ENCODE data around the gene BOD1.
A peak's percentile ranks its signal among the peaks of the same experiment; 100 is the strongest.

Gene BOD1

DNA sequence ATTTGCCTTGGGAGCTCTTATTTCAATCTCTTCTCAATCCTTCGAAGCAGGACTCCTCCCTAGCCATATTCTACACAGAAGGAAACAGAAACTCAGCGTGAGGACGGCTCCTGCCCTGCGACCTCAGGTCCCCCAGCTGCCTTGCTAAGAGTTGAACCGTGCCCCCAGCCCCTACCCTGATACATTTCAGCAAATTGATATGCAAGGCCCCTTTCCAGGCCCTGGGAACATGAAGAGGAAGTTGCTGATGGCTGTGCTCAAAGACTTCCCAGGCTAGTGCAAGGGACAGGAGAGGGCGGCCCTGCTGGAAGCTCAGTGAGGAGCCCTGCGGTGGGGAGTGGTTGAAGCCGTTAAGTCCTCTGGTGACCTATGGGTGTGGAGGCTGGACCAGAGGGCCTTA lies 41.5 kb downstream of the BOD1 start:
- Histone ChIP-seq H2AFZ (ENCODE audit: insufficient read depth, low read length, poor library complexity) (no peak overlapping the region), H2BK120ac (ENCODE audit: insufficient read depth, low read length, poor library complexity) (no peak overlapping the region), H3K79me1 (ENCODE audit: low read length) (no peaks in the 10 kb centered on the region), H3K27ac (ENCODE audit: low read depth, low read length) (no peak overlapping the region), H3K4ac (ENCODE audit: low read depth, low read length) (no peak overlapping the region), H3K9me3 (ENCODE audit: insufficient read depth, low read depth, low read length) (peaks cover 7% of the 10 kb centered on the region), H2AK5ac (ENCODE audit: low read length) (no peak overlapping the region), H3K14ac (ENCODE audit: low read length) (no peak overlapping the region), H2BK12ac (ENCODE audit: low read length) (no peak overlapping the region), H3K4me2 (ENCODE audit: low read length) (no peak overlapping the region), H4K91ac (ENCODE audit: low read depth, low read length) (no peak overlapping the region), H3K18ac (ENCODE audit: low read length) (no peak overlapping the region), H3K79me2 (ENCODE audit: control insufficient read depth, insufficient read depth, low read length, poor library complexity) (no peaks in the 10 kb centered on the region), H3K4me1 (ENCODE audit: control insufficient read depth in 1 of 2, insufficient read depth in 2 of 2, low read length in 2 of 2) (no peaks in the 10 kb centered on the region), H3K9ac (ENCODE audit: low read length) (no peak overlapping the region), H3K27me3 (ENCODE audit: insufficient read depth, low read length) (no peaks in the 10 kb centered on the region), H3K36me3 (ENCODE audit: control insufficient read depth in 1 of 2, insufficient read depth in 2 of 2, low read length in 2 of 2) (no peaks in the 10 kb centered on the region), H3K4me3 (ENCODE audit: low read depth, low read length) (no peak overlapping the region), H2BK5ac (ENCODE audit: low read depth, low read length, poor library complexity) (no peak overlapping the region), H3K23ac (ENCODE audit: low read length) (no peak overlapping the region), H4K12ac (ENCODE audit: low read depth, low read length) (no peak overlapping the region), H4K8ac (ENCODE audit: low read depth, low read length) (no peak overlapping the region)
- DNase-seq: no peak
- WGBS (ENCODE audit: extremely low coverage, insufficient coverage, insufficient read length): no CpG with 5 or more reads among the region's 8 CpGs

DNA sequence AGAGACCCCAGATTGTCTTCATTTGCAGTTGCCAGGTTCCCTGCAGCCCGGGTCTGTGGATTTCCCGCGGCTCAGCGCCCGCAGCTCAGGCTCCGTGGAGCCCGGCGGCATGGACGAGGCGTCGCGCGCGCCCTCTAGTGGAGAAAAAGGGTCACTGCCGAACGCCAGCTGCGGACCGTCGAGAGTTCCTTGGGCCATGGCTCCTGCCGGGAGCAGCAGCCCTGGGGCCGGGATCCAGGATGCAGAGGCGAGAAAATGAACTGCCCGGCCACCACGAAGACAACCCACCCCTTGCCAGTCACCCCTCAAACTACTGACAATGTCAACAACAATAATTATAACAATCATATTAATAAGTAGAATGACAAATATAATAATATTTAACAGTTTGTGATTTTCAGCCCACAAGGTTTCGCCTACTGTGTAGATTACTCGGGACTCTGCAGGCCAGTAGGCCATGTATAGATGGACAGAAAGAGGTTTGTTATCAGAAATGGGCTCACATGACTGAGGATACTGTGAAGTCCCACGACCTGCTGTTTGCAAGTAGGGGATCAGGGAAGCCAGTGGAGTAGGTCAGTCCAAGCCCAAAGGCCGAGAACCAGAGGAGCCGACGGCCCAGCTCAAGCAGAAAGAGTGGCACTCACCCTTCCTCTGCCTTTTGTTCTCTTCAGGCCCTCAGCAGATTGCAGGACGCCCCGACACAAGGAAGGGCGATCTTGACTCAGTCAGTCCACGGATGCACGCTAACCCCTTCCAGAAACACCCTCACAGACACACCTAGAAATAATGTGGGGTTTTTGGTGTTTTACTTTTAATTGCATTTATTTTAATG lies 43.1 kb downstream of the BOD1 start:
- Histone ChIP-seq H3K79me2 (ENCODE audit: control insufficient read depth, insufficient read depth, low read length, poor library complexity) (no peaks in the 10 kb centered on the region), H2AFZ (ENCODE audit: insufficient read depth, low read length, poor library complexity) (no peak overlapping the region), H3K79me1 (ENCODE audit: low read length) (no peaks in the 10 kb centered on the region), H3K27me3 (ENCODE audit: insufficient read depth, low read length) (no peaks in the 10 kb centered on the region), H2BK12ac (ENCODE audit: low read length) (no peak overlapping the region), H3K36me3 (ENCODE audit: control insufficient read depth in 1 of 2, insufficient read depth in 2 of 2, low read length in 2 of 2) (no peaks in the 10 kb centered on the region), H2BK120ac (ENCODE audit: insufficient read depth, low read length, poor library complexity) (no peak overlapping the region), H4K8ac (ENCODE audit: low read depth, low read length) (no peak overlapping the region), H2BK5ac (ENCODE audit: low read depth, low read length, poor library complexity) (no peak overlapping the region), H4K91ac (ENCODE audit: low read depth, low read length) (no peak overlapping the region), H3K4me2 (ENCODE audit: low read length) (peak overlapping the region; percentile 42), H3K4me1 (ENCODE audit: control insufficient read depth in 1 of 2, insufficient read depth in 2 of 2, low read length in 2 of 2) (no peaks in the 10 kb centered on the region), H3K27ac (ENCODE audit: low read depth, low read length) (no peak overlapping the region), H3K18ac (ENCODE audit: low read length) (no peak overlapping the region), H3K4ac (ENCODE audit: low read depth, low read length) (no peak overlapping the region), H3K9me3 (ENCODE audit: insufficient read depth, low read depth, low read length) (peaks cover 2% of the 10 kb centered on the region), H3K4me3 (ENCODE audit: low read depth, low read length) (no peak overlapping the region), H4K12ac (ENCODE audit: low read depth, low read length) (no peak overlapping the region), H3K14ac (ENCODE audit: low read length) (no peak overlapping the region), H3K9ac (ENCODE audit: low read length) (peak overlapping the region; percentile 2), H2AK5ac (ENCODE audit: low read length) (no peak overlapping the region), H3K23ac (ENCODE audit: low read length) (no peak overlapping the region)
- WGBS (ENCODE audit: extremely low coverage, insufficient coverage, insufficient read length): no CpG with 5 or more reads among the region's 35 CpGs
- DNase-seq: peak; percentile 56 to 80

DNA sequence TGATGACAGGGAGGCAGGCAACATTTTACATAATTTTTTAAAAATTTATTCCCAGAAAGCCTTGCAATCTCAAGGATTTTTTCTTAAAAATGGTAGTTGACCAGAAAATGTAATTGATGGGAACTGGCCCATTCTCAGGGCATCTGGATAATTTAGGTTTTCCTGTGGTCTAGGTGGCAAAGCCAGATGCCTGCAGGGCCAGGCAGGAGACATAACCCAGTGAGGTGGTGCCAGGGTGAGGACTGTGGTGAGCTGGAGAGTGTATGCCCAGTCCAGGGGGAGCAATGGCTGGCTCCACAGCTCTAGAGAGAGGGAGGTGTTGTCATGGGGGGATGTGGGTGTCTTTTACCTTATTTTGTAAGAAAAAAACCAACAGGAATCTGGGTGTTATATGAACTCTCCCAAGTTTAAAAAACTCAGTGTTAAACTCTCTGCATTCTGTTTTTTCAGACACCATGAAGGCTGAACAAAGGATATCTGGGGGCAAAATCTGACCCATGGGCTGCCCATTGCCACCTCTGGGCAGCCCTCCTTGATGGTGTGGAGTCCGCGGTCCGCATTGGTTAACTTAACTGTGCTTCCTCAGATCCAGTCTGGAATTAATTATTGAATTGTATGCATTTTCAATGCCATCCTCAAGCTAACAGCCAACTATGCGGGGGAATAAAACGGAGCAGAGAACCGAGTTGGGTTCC lies 43.9 kb downstream of the BOD1 start:
- no peak overlapping the region for H3K4me3 ChIP-seq (ENCODE audit: low read depth, low read length)
- no CpG with 5 or more reads among the region's 6 CpGs for WGBS (ENCODE audit: extremely low coverage, insufficient coverage, insufficient read length)
- H3K9me3 ChIP-seq (ENCODE audit: insufficient read depth, low read depth, low read length): no peaks in the 10 kb centered on the region
- no peak for DNase-seq
- H4K8ac ChIP-seq (ENCODE audit: low read depth, low read length): no peak overlapping the region
- H3K36me3 ChIP-seq (ENCODE audit: control insufficient read depth in 1 of 2, insufficient read depth in 2 of 2, low read length in 2 of 2): no peaks in the 10 kb centered on the region
- H3K4me1 ChIP-seq (ENCODE audit: control insufficient read depth in 1 of 2, insufficient read depth in 2 of 2, low read length in 2 of 2): no peaks in the 10 kb centered on the region
- H3K27ac ChIP-seq (ENCODE audit: low read depth, low read length): no peak overlapping the region
- H2AK5ac ChIP-seq (ENCODE audit: low read length): no peak overlapping the region
- no peak overlapping the region for H2BK5ac ChIP-seq (ENCODE audit: low read depth, low read length, poor library complexity)
- H3K9ac ChIP-seq (ENCODE audit: low read length): peak overlapping the region; percentile 2
- H3K14ac ChIP-seq (ENCODE audit: low read length): no peak overlapping the region
- peak overlapping the region; percentile 42 for H3K4me2 ChIP-seq (ENCODE audit: low read length)
- no peak overlapping the region for H2AFZ ChIP-seq (ENCODE audit: insufficient read depth, low read length, poor library complexity)
- no peak overlapping the region for H4K91ac ChIP-seq (ENCODE audit: low read depth, low read length)
- no peaks in the 10 kb centered on the region for H3K27me3 ChIP-seq (ENCODE audit: insufficient read depth, low read length)
- no peak overlapping the region for H4K12ac ChIP-seq (ENCODE audit: low read depth, low read length)
- no peak overlapping the region for H3K4ac ChIP-seq (ENCODE audit: low read depth, low read length)
- no peak overlapping the region for H2BK120ac ChIP-seq (ENCODE audit: insufficient read depth, low read length, poor library complexity)
- H2BK12ac ChIP-seq (ENCODE audit: low read length): no peak overlapping the region
- H3K18ac ChIP-seq (ENCODE audit: low read length): no peak overlapping the region
- no peak overlapping the region for H3K23ac ChIP-seq (ENCODE audit: low read length)
- H3K79me2 ChIP-seq (ENCODE audit: control insufficient read depth, insufficient read depth, low read length, poor library complexity): no peaks in the 10 kb centered on the region
- H3K79me1 ChIP-seq (ENCODE audit: low read length): no peaks in the 10 kb centered on the region

DNA sequence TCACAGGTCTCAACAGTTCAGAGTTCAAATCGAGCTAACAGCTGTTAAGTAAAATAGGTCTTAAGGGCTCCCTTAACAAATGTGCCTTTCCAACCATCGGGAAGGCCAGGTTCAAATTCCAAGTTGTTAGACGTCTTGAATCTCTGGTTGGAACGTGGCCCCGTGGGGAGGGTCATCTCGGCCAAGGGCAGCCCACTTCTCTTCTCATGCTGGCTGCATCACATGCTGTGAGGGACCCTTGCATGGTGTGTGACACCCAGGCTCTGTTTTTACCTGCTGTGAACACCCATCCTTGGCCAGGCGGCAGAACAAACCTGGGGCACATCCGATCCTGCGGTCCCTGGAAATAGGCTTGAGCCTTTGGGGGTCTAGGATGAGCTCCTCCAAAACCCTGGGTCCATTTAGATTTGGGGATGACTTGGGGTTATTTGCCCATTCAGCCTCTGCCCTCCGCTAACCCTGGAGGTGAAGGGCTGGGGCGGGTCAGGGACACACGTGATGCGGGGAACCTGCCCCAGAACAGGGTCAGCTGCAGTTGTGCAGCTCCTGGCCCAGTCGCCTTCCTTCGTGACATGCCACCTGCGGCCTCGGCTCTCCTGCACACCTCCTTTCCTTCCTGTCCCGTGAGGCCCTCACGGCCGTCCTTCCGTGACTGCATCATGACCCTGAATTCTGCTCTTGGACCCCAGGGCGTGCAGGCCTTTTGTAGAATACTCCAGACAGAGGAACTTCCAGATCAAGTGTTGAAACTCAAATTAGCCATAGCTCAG lies 45.9 kb downstream of the BOD1 start:
- H3K36me3 ChIP-seq (ENCODE audit: control insufficient read depth in 1 of 2, insufficient read depth in 2 of 2, low read length in 2 of 2): no peaks in the 10 kb centered on the region
- no peak overlapping the region for H3K4me3 ChIP-seq (ENCODE audit: low read depth, low read length)
- H2AK5ac ChIP-seq (ENCODE audit: low read length): no peak overlapping the region
- H4K12ac ChIP-seq (ENCODE audit: low read depth, low read length): no peak overlapping the region
- no peak overlapping the region for H3K4ac ChIP-seq (ENCODE audit: low read depth, low read length)
- H2AFZ ChIP-seq (ENCODE audit: insufficient read depth, low read length, poor library complexity): no peak overlapping the region
- WGBS (ENCODE audit: extremely low coverage, insufficient coverage, insufficient read length): no CpG with 5 or more reads among the region's 22 CpGs
- no peaks in the 10 kb centered on the region for H3K79me1 ChIP-seq (ENCODE audit: low read length)
- H3K79me2 ChIP-seq (ENCODE audit: control insufficient read depth, insufficient read depth, low read length, poor library complexity): no peaks in the 10 kb centered on the region
- no peak overlapping the region for H2BK5ac ChIP-seq (ENCODE audit: low read depth, low read length, poor library complexity)
- no peak overlapping the region for H3K9ac ChIP-seq (ENCODE audit: low read length)
- H3K4me2 ChIP-seq (ENCODE audit: low read length): no peak overlapping the region
- no peak overlapping the region for H3K27ac ChIP-seq (ENCODE audit: low read depth, low read length)
- DNase-seq: no peak
- H4K8ac ChIP-seq (ENCODE audit: low read depth, low read length): no peak overlapping the region
- no peaks in the 10 kb centered on the region for H3K27me3 ChIP-seq (ENCODE audit: insufficient read depth, low read length)
- H2BK120ac ChIP-seq (ENCODE audit: insufficient read depth, low read length, poor library complexity): no peak overlapping the region
- no peak overlapping the region for H3K14ac ChIP-seq (ENCODE audit: low read length)
- no peak overlapping the region for H3K18ac ChIP-seq (ENCODE audit: low read length)
- no peak overlapping the region for H2BK12ac ChIP-seq (ENCODE audit: low read length)
- no peak overlapping the region for H4K91ac ChIP-seq (ENCODE audit: low read depth, low read length)
- H3K4me1 ChIP-seq (ENCODE audit: control insufficient read depth in 1 of 2, insufficient read depth in 2 of 2, low read length in 2 of 2): no peaks in the 10 kb centered on the region
- H3K23ac ChIP-seq (ENCODE audit: low read length): no peak overlapping the region
- H3K9me3 ChIP-seq (ENCODE audit: insufficient read depth, low read depth, low read length): no peaks in the 10 kb centered on the region

All from trophoblast cell (in vitro differentiated cells and primary cell).